ENCODE data around the gene BMAL1. TPM values are rescaled to one million over a fixed set of nuclear protein-coding genes. Genes with fewer than 3 reads are reported as not detected.

Gene BMAL1
- total RNA-seq, 2 experiments from 2014 or later, result 36.0 to 41.0 TPM

DNA sequence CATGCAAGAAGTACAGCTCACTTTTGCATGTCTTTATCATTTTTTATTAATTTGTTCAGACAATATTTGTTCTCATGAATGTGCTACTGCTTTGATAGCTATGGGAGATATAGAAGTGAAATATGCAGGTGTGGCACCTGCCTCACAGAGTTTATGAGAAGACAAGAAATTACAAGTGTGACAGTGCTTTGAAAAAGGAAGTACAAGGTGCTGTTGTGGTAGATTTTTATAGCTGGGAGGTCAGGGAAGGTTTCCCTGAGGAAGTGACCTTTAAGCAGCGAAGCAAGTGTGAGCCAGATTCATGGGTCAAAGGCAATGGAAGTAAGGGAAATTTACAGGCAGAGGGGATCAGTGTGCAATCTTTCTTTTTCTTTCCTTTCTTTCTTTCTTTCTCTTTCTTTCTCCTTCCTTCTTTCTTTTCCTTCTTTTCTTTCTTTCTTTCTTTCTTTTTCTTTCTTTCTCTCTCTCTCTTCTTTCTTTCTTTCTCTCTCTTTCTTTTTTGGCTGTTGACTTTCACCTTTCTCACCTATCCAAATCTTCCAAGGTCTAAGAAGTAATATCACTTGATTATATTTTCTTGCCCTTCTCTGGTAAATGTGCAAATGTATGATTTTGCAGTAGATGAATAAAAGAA is 6.4 kb upstream of the BMAL1 start:
- peaks cover 66% of the 10 kb centered on the region for H3K27me3 Mint-ChIP-seq
- H3K4me1 Mint-ChIP-seq, result peaks cover 14% of the 10 kb centered on the region
- no peak for DNase-seq
- H3K4me3 Mint-ChIP-seq, result no peak overlapping the region
- no peak overlapping the region for H3K27ac Mint-ChIP-seq
- ChIA-PET CTCF (interaction anchor here (1.2 kb wide), 1 partner anchor 64 kb away, joined by 3 read pairs; no protein-coding TSS in a partner anchor), POLR2A (no interaction called here)
- H3K36me3 Mint-ChIP-seq (ENCODE audit: low read depth), result no peaks in the 10 kb centered on the region
- no peaks in the 10 kb centered on the region for H3K9me3 Mint-ChIP-seq

DNA sequence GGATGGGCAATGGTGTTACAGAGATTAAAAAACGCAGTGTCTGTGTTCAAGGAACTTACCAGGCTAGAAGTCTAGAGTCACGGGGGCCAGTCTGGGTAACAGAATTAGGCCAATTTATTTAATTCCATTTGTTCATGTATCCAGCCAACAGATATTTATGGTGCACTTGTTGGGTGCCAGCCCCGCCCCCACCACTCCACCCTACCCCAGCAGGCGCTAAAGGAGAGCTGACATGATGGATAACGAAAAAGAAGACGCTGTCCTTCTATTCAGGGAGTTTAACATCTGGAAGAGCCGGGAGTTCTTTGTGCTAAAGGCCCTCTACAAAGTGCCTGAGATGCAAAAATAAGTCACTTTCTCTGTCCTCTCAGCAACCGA is 1.1 kb upstream of the BMAL1 start:
- H3K4me3 Mint-ChIP-seq, result peak overlapping the region; percentile 94
- peak overlapping the region; percentile 78 for H3K27ac Mint-ChIP-seq
- H3K27me3 Mint-ChIP-seq, result peaks cover 39% of the 10 kb centered on the region
- H3K36me3 Mint-ChIP-seq (ENCODE audit: low read depth), result peaks cover 15% of the 10 kb centered on the region
- ChIA-PET POLR2A (interaction anchor here (0.9 to 1.3 kb wide), 11 partner anchors 8 to 1632 kb away, joined by 3 to 9 read pairs (median 3); no protein-coding TSS in a partner anchor), CTCF (interaction anchor here (0.9 to 1.3 kb wide), 7 partner anchors 26 to 313 kb away, joined by 3 to 6 read pairs (median 3); no protein-coding TSS in a partner anchor)
- no peaks in the 10 kb centered on the region for H3K9me3 Mint-ChIP-seq
- H3K4me1 Mint-ChIP-seq, result peaks cover 46% of the 10 kb centered on the region
- peak; percentile 21 for DNase-seq

DNA sequence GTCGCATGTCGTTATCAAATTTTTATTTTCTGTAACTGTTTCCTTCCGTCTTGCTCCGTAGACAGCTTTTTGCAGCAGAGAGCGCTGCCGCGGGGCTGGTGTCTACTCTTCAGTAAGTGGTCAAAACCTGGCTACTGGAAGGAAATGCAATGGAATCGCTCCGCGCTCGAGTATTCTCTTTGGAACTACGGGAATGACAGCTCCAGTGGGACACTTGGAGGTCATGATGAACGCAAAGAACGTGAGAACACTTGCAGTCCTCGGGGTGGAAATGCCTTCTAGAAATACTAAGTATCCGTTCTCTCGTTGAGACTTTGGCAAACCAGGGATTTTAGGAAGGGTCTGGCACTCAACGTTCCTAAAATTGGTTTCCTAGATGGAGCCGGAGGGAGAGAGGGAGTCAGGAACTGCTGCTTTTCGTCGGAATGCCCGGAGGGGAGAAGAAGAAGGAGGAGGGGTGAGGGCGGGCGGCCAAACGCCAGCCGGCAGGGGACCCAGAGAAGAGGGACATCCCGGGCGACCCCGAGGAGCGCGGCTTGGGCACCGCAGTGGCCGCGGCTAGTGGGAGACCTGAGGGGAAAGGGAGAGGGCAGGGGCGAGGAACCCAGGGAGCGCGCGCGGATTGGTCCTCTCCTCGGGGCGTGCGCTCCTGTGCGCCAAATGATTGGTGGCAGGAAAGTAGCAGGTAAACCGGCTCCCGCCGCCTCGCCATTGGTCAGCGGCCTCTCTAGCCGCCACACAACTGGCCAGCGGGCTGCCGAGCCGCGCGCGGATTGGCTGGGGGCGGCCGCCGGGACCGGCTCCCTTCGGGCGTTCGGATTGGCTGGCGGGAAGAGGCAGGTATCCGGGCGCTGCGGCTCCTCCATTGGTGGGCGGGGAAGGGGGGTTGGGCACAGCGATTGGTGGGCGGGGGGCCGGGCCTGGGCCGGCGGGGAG is 490 bp upstream of the BMAL1 start:
- Mint-ChIP-seq H3K36me3 (ENCODE audit: low read depth) (peaks cover 18% of the 10 kb centered on the region), H3K9me3 (no peaks in the 10 kb centered on the region), H3K4me1 (peaks cover 51% of the 10 kb centered on the region), H3K27me3 (peaks cover 36% of the 10 kb centered on the region), H3K4me3 (peak overlapping the region; percentile 94), H3K27ac (peak overlapping the region; percentile 78)
- ChIA-PET POLR2A (interaction anchor here (0.9 to 3.7 kb wide), 12 partner anchors 9 to 68 kb away, joined by 3 to 29 read pairs (median 3); no protein-coding TSS in a partner anchor), CTCF (interaction anchor here (0.9 to 1.3 kb wide), 7 partner anchors 26 to 313 kb away, joined by 3 to 6 read pairs (median 3); no protein-coding TSS in a partner anchor)
- peak; percentile 98 for DNase-seq

DNA sequence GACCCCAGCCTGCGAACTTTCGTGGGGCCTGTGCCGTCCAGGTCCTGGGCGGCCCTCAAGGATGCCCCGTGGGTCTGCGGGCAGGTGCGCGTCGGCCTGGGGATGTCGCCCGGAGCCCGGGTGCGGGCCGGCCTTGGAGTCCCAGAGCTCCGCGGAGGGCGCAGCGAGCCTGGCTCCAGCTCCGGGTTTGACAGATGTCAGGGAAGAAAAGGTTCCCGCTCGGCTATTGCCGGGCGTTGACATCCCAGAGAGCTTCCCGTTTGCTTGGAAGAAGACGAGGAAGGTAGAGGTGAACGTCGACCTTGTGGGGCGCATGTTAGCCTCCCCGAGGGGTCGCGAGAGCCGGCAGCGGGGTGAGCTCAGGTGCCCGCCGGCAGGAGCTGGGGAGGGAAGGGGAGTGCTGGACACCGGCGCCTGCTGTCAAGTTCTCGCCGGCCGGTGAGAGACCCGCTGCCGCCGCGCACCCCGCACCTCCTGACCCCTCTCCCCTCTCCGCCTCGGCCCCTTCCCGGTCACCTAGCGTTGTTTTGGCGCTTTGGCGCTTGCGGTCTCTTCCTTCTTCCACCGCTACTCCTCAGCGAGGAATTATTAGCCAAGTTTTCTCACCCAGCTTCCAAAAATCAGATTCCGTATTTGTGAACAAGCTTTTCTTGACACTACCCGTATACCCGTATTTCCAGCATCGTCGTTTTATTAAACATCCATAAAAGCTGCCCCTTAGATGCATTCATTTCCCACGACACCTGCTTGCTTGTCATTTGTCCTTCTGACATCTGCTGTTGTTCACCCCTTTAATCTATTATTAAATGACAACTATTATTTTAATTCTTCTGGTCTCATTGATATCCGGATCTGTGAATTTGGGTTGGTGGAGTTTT is 1.3 kb downstream of the BMAL1 start:
- DNase-seq, result peak; percentile 25
- no peaks in the 10 kb centered on the region for H3K9me3 Mint-ChIP-seq
- H3K4me3 Mint-ChIP-seq, result peak overlapping the region; percentile 80
- CTCF ChIA-PET, result interaction anchor here (0.7 to 2.9 kb wide), 5 partner anchors 56 to 71 kb away, joined by 3 to 26 read pairs (median 3); no protein-coding TSS in a partner anchor
- peaks cover 65% of the 10 kb centered on the region for H3K4me1 Mint-ChIP-seq
- peak overlapping the region; percentile 66 for H3K27ac Mint-ChIP-seq
- peaks cover 23% of the 10 kb centered on the region for H3K36me3 Mint-ChIP-seq (ENCODE audit: low read depth)
- peaks cover 24% of the 10 kb centered on the region for H3K27me3 Mint-ChIP-seq
- POLR2A ChIA-PET, result interaction anchor here (0.7 to 3.7 kb wide), 16 partner anchors 8 to 1613 kb away, joined by 3 to 29 read pairs (median 4); partner anchors contain the start of gene BTBD10

DNA sequence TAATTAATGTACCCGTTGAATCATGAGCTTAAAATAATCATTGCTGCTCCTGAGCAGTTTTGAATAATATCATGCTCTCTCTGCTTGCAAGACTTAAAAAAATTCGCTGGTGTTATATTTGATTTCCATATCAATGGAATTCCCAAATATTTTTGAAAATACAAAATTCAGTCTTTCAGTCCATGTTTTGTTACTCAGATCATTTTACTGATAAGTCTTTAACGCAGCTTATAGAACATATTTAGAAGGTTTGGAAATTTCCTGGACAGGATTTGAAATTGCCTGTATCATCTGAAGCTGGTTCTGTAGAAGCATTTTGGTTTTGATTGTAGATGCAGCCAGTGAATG is 1.9 kb downstream of the BMAL1 start:
- Mint-ChIP-seq H3K36me3 (ENCODE audit: low read depth) (peaks cover 23% of the 10 kb centered on the region), H3K27me3 (peaks cover 18% of the 10 kb centered on the region), H3K9me3 (no peaks in the 10 kb centered on the region), H3K27ac (peak overlapping the region; percentile 66), H3K4me1 (peaks cover 68% of the 10 kb centered on the region), H3K4me3 (peak overlapping the region; percentile 80)
- ChIA-PET CTCF (interaction anchor here (0.7 to 2.9 kb wide), 4 partner anchors 56 to 69 kb away, joined by 3 to 26 read pairs (median 8); no protein-coding TSS in a partner anchor), POLR2A (interaction anchor here (1.0 to 3.7 kb wide), 12 partner anchors 8 to 1612 kb away, joined by 3 to 29 read pairs (median 7); partner anchors contain the start of gene BTBD10)
- DNase-seq, result no peak

DNA sequence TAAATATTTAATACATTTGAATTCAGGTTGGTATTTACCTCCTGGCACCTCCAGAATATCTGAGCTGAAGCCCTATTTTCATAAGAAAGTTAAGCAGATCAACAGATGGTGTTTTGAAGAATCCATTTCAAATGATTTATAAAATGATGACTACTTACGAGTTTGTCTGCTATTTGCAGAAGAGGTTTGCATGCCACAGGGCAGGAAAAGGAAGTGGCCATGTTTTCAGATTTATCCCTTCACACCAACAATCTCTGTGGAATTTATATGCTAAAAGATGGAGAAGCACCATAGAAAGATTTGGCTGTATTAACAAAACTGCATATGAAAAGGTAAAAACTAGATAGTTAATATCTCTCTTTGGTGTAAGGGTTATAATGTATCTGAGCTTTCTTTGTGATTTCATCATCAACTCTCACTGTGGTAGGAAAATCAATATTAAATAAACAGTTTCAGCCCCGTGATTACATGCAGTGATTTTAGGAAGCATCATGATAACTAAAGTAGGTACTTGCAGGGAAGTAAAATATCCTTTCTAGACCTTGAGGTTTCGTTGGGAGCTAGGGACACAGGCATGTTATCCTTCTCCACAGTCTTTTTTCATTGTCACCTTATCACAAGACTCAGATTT is 2.6 kb downstream of the BMAL1 start:
- no peak for DNase-seq
- Mint-ChIP-seq H3K27ac (no peak overlapping the region), H3K4me3 (peak overlapping the region; percentile 80), H3K27me3 (peaks cover 11% of the 10 kb centered on the region), H3K36me3 (ENCODE audit: low read depth) (peaks cover 27% of the 10 kb centered on the region), H3K9me3 (no peaks in the 10 kb centered on the region), H3K4me1 (peaks cover 75% of the 10 kb centered on the region)
- CTCF ChIA-PET, result interaction anchor here (1.1 to 2.9 kb wide), 4 partner anchors 55 to 183 kb away, joined by 3 to 26 read pairs (median 9); partner anchors contain the start of gene BTBD10
- POLR2A ChIA-PET, result interaction anchor here (1.0 to 3.7 kb wide), 9 partner anchors 11 to 1611 kb away, joined by 3 to 29 read pairs (median 10); partner anchors contain the start of gene BTBD10

DNA sequence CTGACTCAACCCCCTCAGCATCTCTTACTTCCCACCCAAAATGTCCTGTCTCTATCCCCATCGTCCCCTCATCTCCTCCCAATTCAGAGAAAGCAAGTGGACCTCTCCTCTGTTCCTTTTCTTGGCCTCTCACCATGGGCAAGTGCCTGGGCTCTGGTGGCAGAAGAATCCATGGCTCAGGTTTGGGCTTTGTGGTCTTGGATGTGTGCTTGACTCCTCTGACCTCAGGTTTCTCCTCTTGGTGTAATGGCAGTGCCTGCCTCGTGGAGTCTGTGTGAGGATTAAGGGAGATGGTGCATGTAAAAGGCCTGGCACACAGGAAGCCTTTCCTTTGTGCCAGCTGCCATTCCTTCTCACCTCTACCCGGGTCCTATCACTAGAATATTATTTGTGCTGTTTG is 3.2 kb downstream of the BMAL1 start:
- CTCF ChIA-PET, result interaction anchor here (1.1 to 2.9 kb wide), 3 partner anchors 54 to 183 kb away, joined by 4 to 26 read pairs (median 14); partner anchors contain the start of gene BTBD10
- Mint-ChIP-seq H3K27me3 (peaks cover 5% of the 10 kb centered on the region), H3K9me3 (no peaks in the 10 kb centered on the region), H3K4me1 (peaks cover 74% of the 10 kb centered on the region), H3K36me3 (ENCODE audit: low read depth) (peaks cover 27% of the 10 kb centered on the region), H3K27ac (no peak overlapping the region), H3K4me3 (no peak overlapping the region)
- DNase-seq, result no peak
- POLR2A ChIA-PET, result interaction anchor here (2.6 to 3.7 kb wide), 2 partner anchors 10 to 18 kb away, joined by 10 to 23 read pairs; no protein-coding TSS in a partner anchor

DNA sequence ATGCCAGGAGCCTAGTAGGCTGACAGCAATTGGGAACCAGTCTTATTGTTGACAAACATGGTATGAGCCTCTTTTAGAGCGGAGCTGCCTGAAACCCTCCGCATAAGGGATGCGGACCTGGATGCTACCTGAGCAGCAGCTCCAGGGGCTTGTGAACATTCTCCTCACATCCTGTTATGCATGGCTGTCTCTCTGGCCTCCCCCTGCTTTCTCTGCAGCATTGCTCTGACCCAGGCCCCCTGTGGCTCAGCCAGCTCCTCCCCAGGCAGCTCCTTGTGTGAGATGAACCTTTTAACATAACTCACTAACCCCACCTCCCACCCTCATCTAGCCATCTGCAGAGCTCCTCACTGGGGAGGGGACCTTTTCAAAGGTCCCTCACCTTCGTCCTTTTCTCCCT is 6.0 kb downstream of the BMAL1 start:
- H3K4me1 Mint-ChIP-seq, result peaks cover 84% of the 10 kb centered on the region
- ChIA-PET CTCF (interaction anchor here (1.9 kb wide), 1 partner anchor 15 kb away, joined by 9 read pairs; no protein-coding TSS in a partner anchor), POLR2A (interaction anchor here (1.0 kb wide), 1 partner anchor 8 kb away, joined by 3 read pairs; no protein-coding TSS in a partner anchor)
- H3K36me3 Mint-ChIP-seq (ENCODE audit: low read depth), result peaks cover 28% of the 10 kb centered on the region
- no peaks in the 10 kb centered on the region for H3K9me3 Mint-ChIP-seq
- no peak overlapping the region for H3K27ac Mint-ChIP-seq
- no peaks in the 10 kb centered on the region for H3K27me3 Mint-ChIP-seq
- no peak overlapping the region for H3K4me3 Mint-ChIP-seq
- no peak for DNase-seq

DNA sequence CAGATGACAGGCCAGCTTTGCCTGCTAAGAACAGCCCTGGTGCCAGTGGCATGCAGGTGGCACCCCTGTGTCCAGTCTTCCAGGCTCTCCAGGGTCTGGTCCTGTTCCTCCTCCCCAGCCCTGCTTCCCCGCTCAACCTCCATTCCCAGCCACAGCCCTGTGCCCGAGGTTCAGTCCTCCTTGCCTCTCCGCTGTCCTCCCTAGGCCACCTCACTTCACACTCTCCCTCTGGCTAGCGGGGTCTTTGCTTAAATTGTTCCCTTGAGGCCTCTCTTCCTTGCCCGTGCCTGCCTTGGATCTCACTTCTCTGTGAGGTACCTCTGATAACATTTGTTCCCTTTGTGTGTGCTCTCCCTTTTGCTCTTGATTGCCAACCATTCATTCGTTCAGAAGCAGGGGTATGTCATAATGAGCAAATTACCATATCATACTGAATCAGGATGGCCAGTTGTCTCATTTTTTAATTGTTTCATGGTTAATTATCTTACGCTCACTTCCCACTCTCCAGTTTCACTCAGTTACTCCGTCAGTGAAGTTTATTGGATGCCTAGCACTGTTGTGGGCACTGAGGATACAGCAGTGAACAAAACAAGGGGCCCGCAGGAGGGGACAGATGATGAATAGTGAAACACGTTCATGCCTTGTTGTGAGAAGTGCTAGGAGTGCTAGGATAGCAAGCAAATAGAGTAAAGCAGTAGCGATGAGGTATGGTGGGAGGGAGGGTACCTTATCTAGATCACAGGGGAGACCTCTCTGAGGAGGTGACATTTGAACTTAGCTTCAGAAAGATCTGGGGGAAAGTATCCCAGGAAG is 7.4 kb downstream of the BMAL1 start:
- H3K4me3 Mint-ChIP-seq, result no peak overlapping the region
- H3K9me3 Mint-ChIP-seq, result no peaks in the 10 kb centered on the region
- H3K4me1 Mint-ChIP-seq, result peaks cover 85% of the 10 kb centered on the region
- POLR2A ChIA-PET, result interaction anchor here (2.1 kb wide), 1 partner anchor 9 kb away, joined by 9 read pairs; no protein-coding TSS in a partner anchor
- no peaks in the 10 kb centered on the region for H3K27me3 Mint-ChIP-seq
- CTCF ChIA-PET, result interaction anchor here (1.9 kb wide), 1 partner anchor 13 kb away, joined by 9 read pairs; no protein-coding TSS in a partner anchor
- H3K36me3 Mint-ChIP-seq (ENCODE audit: low read depth), result peaks cover 29% of the 10 kb centered on the region
- no peak for DNase-seq
- H3K27ac Mint-ChIP-seq, result no peak overlapping the region

DNA sequence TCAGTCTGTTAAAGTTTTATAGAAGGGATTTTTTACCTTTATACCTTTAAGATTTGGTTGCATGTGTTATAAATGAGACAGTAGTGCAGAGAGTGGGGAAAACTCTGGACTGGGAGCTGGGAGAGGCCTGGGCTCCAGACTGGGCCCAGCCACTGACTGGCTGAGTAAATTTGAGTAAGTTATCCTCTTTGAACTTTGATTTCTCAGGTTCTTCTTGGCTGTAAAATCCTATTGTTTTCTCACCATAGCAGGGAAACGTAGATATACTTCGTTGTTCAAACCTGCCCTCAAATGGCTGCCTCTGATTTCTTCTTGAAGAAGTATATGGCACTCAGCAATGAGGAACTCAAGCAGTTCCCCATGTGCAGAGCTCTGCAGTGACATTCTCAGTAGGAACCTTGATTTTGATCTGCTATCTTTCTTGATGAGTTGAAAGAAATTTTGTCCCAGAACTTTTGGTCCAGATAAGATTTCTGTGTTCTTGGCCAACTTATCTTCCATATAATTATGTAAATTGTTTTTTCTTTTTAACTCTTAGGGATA is 8.8 kb downstream of the BMAL1 start:
- CTCF ChIA-PET, result interaction anchor here (0.8 to 1.0 kb wide), 3 partner anchors 11 to 49 kb away, joined by 3 to 5 read pairs (median 4); no protein-coding TSS in a partner anchor
- Mint-ChIP-seq H3K36me3 (ENCODE audit: low read depth) (peaks cover 21% of the 10 kb centered on the region), H3K4me1 (peaks cover 83% of the 10 kb centered on the region), H3K4me3 (no peak overlapping the region), H3K9me3 (no peaks in the 10 kb centered on the region), H3K27ac (no peak overlapping the region), H3K27me3 (no peaks in the 10 kb centered on the region)
- POLR2A ChIA-PET, result interaction anchor here (0.8 to 2.8 kb wide), 8 partner anchors 7 to 52 kb away, joined by 3 to 12 read pairs (median 6); no protein-coding TSS in a partner anchor
- DNase-seq, result no peak
